Endothelial cell of umbilical vein (primary cell): ENCODE measurements around the gene LTB4R. TPM values are rescaled to one million over a fixed set of nuclear protein-coding genes. Genes with fewer than 3 reads are reported as not detected.

Experiments
- Bru-seq: library from RNA; stranded (reverse); fragments of 400-500 nt; gene quantifications from one replicate; lab custom pipeline; 2021; lab: Mats Ljungman, UMichigan
- BruChase-seq, 2 experiments: library from RNA; stranded (reverse); fragments of 400-500 nt; gene quantifications; one replicate each; lab custom pipeline; 2021; lab: Mats Ljungman, UMichigan
- BruUV-seq: library from RNA; stranded (reverse); fragments of 400-500 nt; replicated peaks from 2 replicates; lab custom pipeline; 2021; lab: Mats Ljungman, UMichigan
- CTCF ChIA-PET: fragments of 300-600, 350-600 bp; sonication (Branson Sonifier 250); formaldehyde crosslinking; loops from one replicate; lab custom pipeline; 2021; ENCODE audit warnings: antibody characterized with exemption, inconsistent platforms; lab: Charles Lee
- POLR2A ChIA-PET: fragments of 300-600, 350-600 bp; sonication (Branson Sonifier 250); formaldehyde crosslinking; loops from one replicate; lab custom pipeline; 2021; ENCODE audit warnings: antibody characterized with exemption, inconsistent platforms; lab: Charles Lee
- DNase-seq: peaks from one replicate; pipeline ENCODE4 v3.0.0-alpha.2; 2011; ENCODE audit warnings: low read depth, low spot score
- FAIRE-seq: peaks from 2 replicates; lab custom pipeline; 2011; peaks lifted over from hg19 to GRCh38; lab: Jason Lieb, UNC
- H2AFZ ChIP-seq: 2 replicates; pipeline ENCODE4 v1.6.0; 2012; ENCODE audit warnings: low read depth, low read length, control low read depth, inconsistent platforms
- H3K27ac ChIP-seq: 2 replicates; pipeline ENCODE4 v1.5.1; 2011; ENCODE audit warnings: low read depth, mild to moderate bottlenecking, control low read depth, low read length, moderate library complexity; ENCODE audit not compliant: insufficient read depth
- H3K27me3 ChIP-seq, 2 experiments: 2 replicates each; pipeline versions ENCODE4 v1.6.0 to v1.6.1; 2011; ENCODE audit warnings: low read length in 2 of 2, mixed read lengths in 1 of 2; ENCODE audit not compliant: control insufficient read depth in 2 of 2, insufficient read depth in 2 of 2
- H3K36me3 ChIP-seq, 2 experiments: 2 replicates in 1 of 2; 3 replicates in 1 of 2; pipeline ENCODE4 v1.5.1; 2011; ENCODE audit warnings: low read length in 2 of 2, mild to moderate bottlenecking in 1 of 2, moderate library complexity in 1 of 2; ENCODE audit not compliant: control insufficient read depth in 2 of 2, insufficient read depth in 2 of 2; ENCODE audit errors: extremely low read depth in 1 of 2
- H3K4me1 ChIP-seq: 3 replicates; pipeline ENCODE4 v1.5.1; 2011; ENCODE audit warnings: mild to moderate bottlenecking, low read length; ENCODE audit not compliant: control insufficient read depth, insufficient read depth; ENCODE audit errors: extremely low read depth
- H3K4me2 ChIP-seq: 2 replicates; pipeline ENCODE4 v1.6.1; 2011; ENCODE audit warnings: low read length, control low read depth, mixed read lengths; ENCODE audit not compliant: insufficient read depth
- H3K4me3 ChIP-seq, 3 experiments: fragments of 200-600 bp in 1 of 3; sonication (generic), shearing (Covaris generic) in 1 of 3; replicated peaks in 1 of 3; 2 replicates each; pipeline ENCODE4 v1.5.1; 2011 to 2016; ENCODE audit warnings: control low read depth in 3 of 3, low read length in 3 of 3, mild to moderate bottlenecking in 2 of 3, inconsistent platforms in 1 of 3, low read depth in 1 of 3, moderate library complexity in 1 of 3; ENCODE audit not compliant: insufficient read depth in 1 of 3
- H3K79me2 ChIP-seq: 2 replicates; pipeline ENCODE4 v1.6.0; 2012; ENCODE audit warnings: low read length, inconsistent platforms; ENCODE audit not compliant: control insufficient read depth, insufficient read depth
- H3K9ac ChIP-seq: replicated peaks from 2 replicates; pipeline ENCODE3; 2011; ENCODE audit warnings: low read length, control low read depth; ENCODE audit not compliant: insufficient read depth; ENCODE audit errors: extremely low read depth
- H3K9me1 ChIP-seq: replicated peaks from 3 replicates; pipeline ENCODE4 v1.6.0; 2011; ENCODE audit warnings: mild to moderate bottlenecking, low read length; ENCODE audit not compliant: control insufficient read depth, insufficient read depth; ENCODE audit errors: extremely low read depth
- H3K9me3 ChIP-seq: replicated peaks from 2 replicates; pipeline ENCODE4 v1.5.1; 2012; ENCODE audit warnings: low read length, inconsistent platforms; ENCODE audit not compliant: control insufficient read depth, insufficient read depth
- H4K20me1 ChIP-seq: replicated peaks from 2 replicates; pipeline ENCODE3; 2011; ENCODE audit warnings: mild to moderate bottlenecking, low read length; ENCODE audit not compliant: control insufficient read depth, insufficient read depth; ENCODE audit errors: extremely low read depth
- CTCF ChIP-seq, 2 donors: IDR thresholded peaks; 1 replicate in 1 of 2; 2 replicates in 1 of 2; pipeline ENCODE4 v1.5.1; 2011; ENCODE audit warnings: low read length in 2 of 2, mild to moderate bottlenecking in 2 of 2, moderate library complexity in 2 of 2, control low read depth in 1 of 2, inconsistent platforms in 1 of 2, low read depth in 1 of 2; ENCODE audit not compliant: insufficient read depth in 1 of 2; ENCODE audit errors: extremely low read depth in 1 of 2
- FOS ChIP-seq: IDR thresholded peaks from 2 replicates; pipeline ENCODE4 v1.6.1; 2011; ENCODE audit warnings: mild to moderate bottlenecking, low read length, moderate library complexity, borderline replicate concordance; ENCODE audit not compliant: insufficient read depth
- MAX ChIP-seq: IDR thresholded peaks from 2 replicates; pipeline ENCODE4 v1.6.1; 2011; ENCODE audit not compliant: insufficient read depth, insufficient read length
- POLR2A ChIP-seq: IDR thresholded peaks from 2 replicates; pipeline ENCODE4 v1.6.1; 2012; ENCODE audit warnings: low read depth, mild to moderate bottlenecking, control low read depth, low read length
- POLR2AphosphoS5 ChIP-seq: IDR thresholded peaks from 2 replicates; pipeline ENCODE4 v1.6.1; 2012; ENCODE audit warnings: low read depth, mild to moderate bottlenecking, control low read depth, low read length, moderate library complexity; ENCODE audit not compliant: insufficient read depth
- dilution Hi-C: fragments of 300-500 bp; cut with MboI; formaldehyde crosslinking; loops from one replicate; pipeline ENCODE4 v1.15.0; 2019; ENCODE audit warnings: low sequenced_read_pairs; ENCODE audit not compliant: extremely low pct_ligation_motif_present
- intact Hi-C: fragments of 100-400 bp; cut with micrococcal nuclease; formaldehyde crosslinking; loops from one replicate; pipeline ENCODE4 v1.10.0; 2022
- long read RNA-seq: library from polyadenylated mRNA; stranded (forward); transcript quantifications from one replicate; pipeline ENCODE4 v2.0.0, GENCODE V29; 2021
- polyA minus RNA-seq, 3 experiments: library from RNA; depleted of rRNA, polyadenylated mRNA; stranded (reverse); fragments of >200 nt; gene quantifications; 1 replicate in 1 of 3; 2 replicates in 2 of 3; pipeline ENCODE4 v1.2.3, GENCODE V29; 2011
- polyA plus RNA-seq, 4 experiments: library from polyadenylated mRNA; depleted of rRNA in 3 of 4; stranded (reverse) in 3 of 4; unstranded in 1 of 4; fragments of >200 nt; gene quantifications; 2 replicates each; pipeline versions ENCODE4 v1.2.1 to v1.2.3, GENCODE V29; 2011 to 2012; ENCODE audit warnings: missing spikeins in 1 of 4
- total RNA-seq: library from RNA; stranded (reverse); gene quantifications from 2 replicates; pipeline ENCODE4 v1.2.3, GENCODE V29; 2021

Gene LTB4R, protein sequence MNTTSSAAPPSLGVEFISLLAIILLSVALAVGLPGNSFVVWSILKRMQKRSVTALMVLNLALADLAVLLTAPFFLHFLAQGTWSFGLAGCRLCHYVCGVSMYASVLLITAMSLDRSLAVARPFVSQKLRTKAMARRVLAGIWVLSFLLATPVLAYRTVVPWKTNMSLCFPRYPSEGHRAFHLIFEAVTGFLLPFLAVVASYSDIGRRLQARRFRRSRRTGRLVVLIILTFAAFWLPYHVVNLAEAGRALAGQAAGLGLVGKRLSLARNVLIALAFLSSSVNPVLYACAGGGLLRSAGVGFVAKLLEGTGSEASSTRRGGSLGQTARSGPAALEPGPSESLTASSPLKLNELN
- total RNA-seq (6.2 and 10.5 TPM in 2 replicates), polyA plus RNA-seq (9.1 and 11.7 TPM in 2 replicates), polyA minus RNA-seq (4.9 and 12.2 TPM in 2 replicates), Bru-seq, nascent RNA (percentile 64 among the genes with signal in this experiment), BruChase-seq, experiment 1, labeled RNA remaining after a 6-hour chase (percentile 86 among the genes with signal in this experiment), BruChase-seq, experiment 2, labeled RNA remaining after a 2-hour chase (percentile 72 among the genes with signal in this experiment)
- polyA plus RNA-seq (2011; cell fraction: cytosol; rRNA removed): 2.1 and 3.0 TPM in 2 replicates
- 79.4 and 81.1 TPM in 2 replicates for polyA plus RNA-seq (2011; cell fraction: nucleus; rRNA removed)
- polyA plus RNA-seq (2012): 4.8 and 6.3 TPM in 2 replicates
- polyA minus RNA-seq (2011; cell fraction: cytosol; rRNA and poly(A)+ RNA removed): 6.6 TPM
- 9.5 and 11.0 TPM in 2 replicates for polyA minus RNA-seq (2011; cell fraction: nucleus; rRNA and poly(A)+ RNA removed)
- long read RNA-seq, partial matches to known transcripts: 0 of 1 reads
- long read RNA-seq, other reads (novel, unspliced or antisense): 1 of 1 reads

DNA sequence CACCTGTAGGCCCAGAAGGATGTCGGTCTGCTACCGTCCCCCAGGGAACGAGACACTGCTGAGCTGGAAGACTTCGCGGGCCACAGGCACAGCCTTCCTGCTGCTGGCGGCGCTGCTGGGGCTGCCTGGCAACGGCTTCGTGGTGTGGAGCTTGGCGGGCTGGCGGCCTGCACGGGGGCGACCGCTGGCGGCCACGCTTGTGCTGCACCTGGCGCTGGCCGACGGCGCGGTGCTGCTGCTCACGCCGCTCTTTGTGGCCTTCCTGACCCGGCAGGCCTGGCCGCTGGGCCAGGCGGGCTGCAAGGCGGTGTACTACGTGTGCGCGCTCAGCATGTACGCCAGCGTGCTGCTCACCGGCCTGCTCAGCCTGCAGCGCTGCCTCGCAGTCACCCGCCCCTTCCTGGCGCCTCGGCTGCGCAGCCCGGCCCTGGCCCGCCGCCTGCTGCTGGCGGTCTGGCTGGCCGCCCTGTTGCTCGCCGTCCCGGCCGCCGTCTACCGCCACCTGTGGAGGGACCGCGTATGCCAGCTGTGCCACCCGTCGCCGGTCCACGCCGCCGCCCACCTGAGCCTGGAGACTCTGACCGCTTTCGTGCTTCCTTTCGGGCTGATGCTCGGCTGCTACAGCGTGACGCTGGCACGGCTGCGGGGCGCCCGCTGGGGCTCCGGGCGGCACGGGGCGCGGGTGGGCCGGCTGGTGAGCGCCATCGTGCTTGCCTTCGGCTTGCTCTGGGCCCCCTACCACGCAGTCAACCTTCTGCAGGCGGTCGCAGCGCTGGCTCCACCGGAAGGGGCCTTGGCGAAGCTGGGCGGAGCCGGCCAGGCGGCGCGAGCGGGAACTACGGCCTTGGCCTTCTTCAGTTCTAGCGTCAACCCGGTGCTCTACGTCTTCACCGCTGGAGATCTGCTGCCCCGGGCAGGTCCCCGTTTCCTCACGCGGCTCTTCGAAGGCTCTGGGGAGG, at the start of gene LTB4R:
LTB4R (plus strand) TSS at position 857 of the 959 bp plus-strand sequence. CDS start 4,150 bp downstream, outside the sequence.
- Histone ChIP-seq H2AFZ (peak within 1 kb of the TSS; percentile 25), H3K4me1 (peaks cover 60% of the 10 kb centered on the region), H4K20me1 (no peaks in the 10 kb centered on the region), H3K36me3 (peaks cover 0 to 8% of the 10 kb centered on the region in 2 experiments), H3K4me3 (peak within 1 kb of the TSS in 1 of 3 experiments; percentile 19), H3K9ac (peak within 1 kb of the TSS; percentile 27), H3K4me2 (peak within 1 kb of the TSS; percentile 32), H3K9me3 (no peaks in the 10 kb centered on the region), H3K27me3 (no peaks in the 10 kb centered on the region), H3K9me1 (no peaks in the 10 kb centered on the region), H3K27ac (peak within 1 kb of the TSS; percentile 91), H3K79me2 (no peaks in the 10 kb centered on the region)
- BruUV-seq: no TSS peak
- DNase-seq (peak; percentile 88), FAIRE-seq (peak; percentile 85)
- dilution Hi-C loops (no loop called here), intact Hi-C loops (no loop called here)
- POLR2A ChIA-PET: interaction anchor here (1.3 kb wide), 1 partner anchor 69 kb away, joined by 5 read pairs; the partner anchor contains the start of gene TINF2
- peak; percentile 64 for TF ChIP-seq MAX
- TF ChIP-seq FOS: no peak
- peak; percentile 34 for TF ChIP-seq POLR2A
- TF ChIP-seq CTCF (IDR thresholded peaks at IDR 0.05; ENCODE audit: extremely low read depth in 1 of 2, insufficient read depth in 1 of 2, low read depth in 1 of 2, low read length in 2 of 2): peak; percentile 20 to 53
- TF ChIP-seq POLR2AphosphoS5: peak; percentile 78
- CTCF ChIA-PET: interaction anchor here (0.6 to 7.4 kb wide), 12 partner anchors 12 to 196 kb away, joined by 3 to 122 read pairs (median 6); partner anchors contain the start of genes CHMP4A, DCAF11, DHRS1 and IRF9
